PC-3 (cell line): ENCODE data around the gene FAM83G. TPM values are rescaled to one million over a fixed set of nuclear protein-coding genes. Genes with fewer than 3 reads are reported as not detected.

Experiments used
- ATAC-seq: fragments of 200-7000 bp; cut with Tn5 transposase; 2 replicates; pipeline ENCODE4 v1.9.1; 2020; ENCODE audit warnings: mild to moderate bottlenecking, moderate library complexity
- BruUV-seq: library from RNA; stranded (reverse); fragments of 400-500 nt; replicated peaks from 2 replicates; lab custom pipeline; 2021; lab: Mats Ljungman, UMichigan
- CTCF ChIA-PET: fragments of 300-600 bp; sonication (Branson Sonifier 250); formaldehyde crosslinking; loops from one replicate; lab custom pipeline; 2022; ENCODE audit warnings: antibody characterized with exemption; lab: Charles Lee
- POLR2A ChIA-PET: fragments of 300-600 bp; sonication (Branson Sonifier 250); formaldehyde crosslinking; loops from one replicate; lab custom pipeline; 2022; ENCODE audit warnings: antibody characterized with exemption; ENCODE audit not compliant: unreplicated experiment; lab: Charles Lee
- DNase-seq: peaks from one replicate; pipeline ENCODE4 v3.0.0-alpha.2; 2015
- H2AFZ ChIP-seq: fragments of 300-600 bp; sonication (generic); 2 replicates; pipeline ENCODE4 v1.6.0; 2016; ENCODE audit warnings: antibody characterized with exemption, low read length
- H3F3A ChIP-seq: fragments of 300-600 bp; sonication (generic); one replicate; pipeline ENCODE4 v1.6.0; 2017; ENCODE audit warnings: antibody characterized with exemption, low read length, control low read depth, mild to moderate bottlenecking; ENCODE audit not compliant: unreplicated experiment
- H3K27ac ChIP-seq: fragments of 300-600 bp; sonication (generic); 2 replicates; pipeline ENCODE4 v1.5.1; 2016; ENCODE audit warnings: mild to moderate bottlenecking, low read length
- H3K27me3 ChIP-seq: fragments of 300-600 bp; sonication (generic); 2 replicates; pipeline ENCODE4 v1.6.1; 2016; ENCODE audit warnings: low read length, mixed read lengths
- H3K36me3 ChIP-seq: fragments of 300-600 bp; sonication (generic); 2 replicates; pipeline ENCODE4 v1.6.1; 2016; ENCODE audit warnings: low read depth, mixed run types, low read length, mixed read lengths
- H3K4me1 ChIP-seq: fragments of 300-600 bp; sonication (generic); 2 replicates; pipeline ENCODE4 v1.5.1; 2016; ENCODE audit warnings: low read length; ENCODE audit not compliant: insufficient read depth
- H3K4me2 ChIP-seq: fragments of 300-600 bp; sonication (generic); 2 replicates; pipeline ENCODE4 v1.6.0; 2016; ENCODE audit warnings: low read length
- H3K4me3 ChIP-seq: fragments of 300-600 bp; sonication (generic); 2 replicates; pipeline ENCODE4 v1.5.1; 2016; ENCODE audit warnings: mild to moderate bottlenecking, low read length, mixed read lengths
- H3K79me2 ChIP-seq: fragments of 300-600 bp; sonication (generic); 2 replicates; pipeline ENCODE4 v1.6.1; 2017; ENCODE audit warnings: low read length, mixed read lengths
- H3K9ac ChIP-seq: fragments of 300-600 bp; sonication (generic); 2 replicates; pipeline ENCODE4 v1.6.0; 2016; ENCODE audit warnings: mild to moderate bottlenecking, low read length
- H3K9me2 ChIP-seq: fragments of 300-600 bp; sonication (generic); replicated peaks from 2 replicates; pipeline ENCODE4 v1.6.1; 2016; ENCODE audit warnings: mixed run types, low read length, mixed read lengths
- H3K9me3 ChIP-seq: fragments of 300-600 bp; sonication (generic); 2 replicates; pipeline ENCODE4 v1.6.1; 2016; ENCODE audit warnings: low read length, mixed read lengths
- H4K20me1 ChIP-seq: fragments of 300-600 bp; sonication (generic); 2 replicates; pipeline ENCODE4 v1.6.1; 2016; ENCODE audit warnings: low read length, mixed read lengths
- CTCF ChIP-seq: fragments of 300-600 bp; sonication (generic); conservative IDR thresholded peaks from 2 replicates; pipeline ENCODE4 v1.5.1; 2017; ENCODE audit warnings: antibody characterized with exemption, low read depth, mild to moderate bottlenecking, low read length
- EZH2 ChIP-seq: fragments of 300-600 bp; sonication (generic); IDR thresholded peaks from one replicate; pipeline ENCODE4 v1.6.1; 2017; ENCODE audit warnings: antibody characterized with exemption, mild to moderate bottlenecking, low read length; ENCODE audit not compliant: unreplicated experiment
- EZH2phosphoT487 ChIP-seq: fragments of 300-600 bp; sonication (generic); IDR thresholded peaks from 2 replicates; pipeline ENCODE4 v1.6.1; 2018; ENCODE audit warnings: mild to moderate bottlenecking, antibody characterized with exemption, low read length, borderline replicate concordance
- intact Hi-C: fragments of 100-400 bp; cut with micrococcal nuclease; formaldehyde crosslinking; loops from 2 replicates; pipeline ENCODE4 v1.9.0; 2023
- total RNA-seq: library from RNA; depleted of rRNA; stranded (reverse); fragments of >200 nt; gene quantifications from 2 replicates; pipeline ENCODE4 v1.2.3, GENCODE V29; 2014

Gene FAM83G
- total RNA-seq, 1 experiment from 2014 or later, result 0.26 TPM

DNA sequence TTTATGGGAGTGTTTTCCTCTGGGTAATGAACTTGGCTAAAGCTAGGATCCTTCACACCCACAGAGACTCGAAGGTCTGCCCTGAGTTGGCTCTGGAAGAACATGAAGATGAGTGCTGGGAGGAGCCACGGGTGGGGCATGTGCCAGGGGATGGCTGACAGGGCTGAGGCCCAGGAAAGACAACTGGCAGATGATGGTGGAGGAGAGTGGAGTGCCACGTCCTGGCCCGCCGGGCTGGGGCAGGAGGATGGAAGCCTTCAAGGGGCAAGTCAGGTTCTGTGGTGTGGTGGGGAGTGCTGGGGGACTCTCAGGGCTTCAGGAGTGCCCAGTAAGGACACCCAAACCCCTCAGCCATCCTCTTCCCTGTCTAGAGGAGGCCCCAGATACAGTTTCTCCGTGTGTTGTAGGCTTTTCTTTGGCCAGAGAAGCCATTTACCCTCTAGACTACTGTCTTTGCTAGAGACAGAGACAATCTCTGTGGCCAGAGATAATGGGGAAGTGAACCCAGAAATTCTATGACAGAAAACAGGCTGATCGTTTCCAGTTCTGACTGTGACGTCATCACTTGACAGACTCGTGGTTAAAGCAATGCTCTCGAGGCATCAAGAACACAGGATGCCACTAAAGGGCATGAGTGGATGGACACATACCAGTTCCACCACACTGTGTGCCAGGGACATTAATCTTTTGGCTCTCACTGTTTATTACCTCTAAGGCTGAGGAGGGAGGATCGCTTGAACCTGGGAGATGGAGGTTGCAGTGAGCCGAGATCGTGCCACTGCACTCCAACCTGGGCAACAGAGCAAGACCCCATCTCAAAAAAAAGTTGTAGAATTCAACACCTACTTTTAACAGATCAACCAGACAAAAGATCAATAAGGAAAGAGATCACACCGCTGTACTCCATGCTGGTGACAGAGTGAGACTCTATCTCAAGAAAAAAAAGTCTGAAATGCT lies 71.2 kb downstream of the FAM83G start:
- TF ChIP-seq EZH2phosphoT487, result no peak
- TF ChIP-seq CTCF, result no peak
- TF ChIP-seq EZH2, result no peak
- ChIA-PET CTCF (no interaction called here), POLR2A (no interaction called here)
- DNase-seq (no peak), ATAC-seq (no peak)
- H3K9me2 ChIP-seq, result no peaks in the 10 kb centered on the region
- no peak overlapping the region for H3K4me3 ChIP-seq
- intact Hi-C loops, result no loop called here
- H3K4me1 ChIP-seq, result peaks cover 4% of the 10 kb centered on the region; the same call in 1 of the 2 replicates
- H3K27ac ChIP-seq, result no peak overlapping the region
- H3K9me3 ChIP-seq, result no peaks in the 10 kb centered on the region
- H3K79me2 ChIP-seq, result no peaks in the 10 kb centered on the region
- no TSS peak for BruUV-seq
- no peak overlapping the region for H3K9ac ChIP-seq
- H2AFZ ChIP-seq, result no peak overlapping the region
- no peaks in the 10 kb centered on the region for H4K20me1 ChIP-seq
- no peaks in the 10 kb centered on the region for H3K27me3 ChIP-seq
- peaks cover 12% of the 10 kb centered on the region; the same call in 1 of the 2 replicates for H3K36me3 ChIP-seq
- no peak overlapping the region for H3K4me2 ChIP-seq
- no peaks in the 10 kb centered on the region for H3F3A ChIP-seq

DNA sequence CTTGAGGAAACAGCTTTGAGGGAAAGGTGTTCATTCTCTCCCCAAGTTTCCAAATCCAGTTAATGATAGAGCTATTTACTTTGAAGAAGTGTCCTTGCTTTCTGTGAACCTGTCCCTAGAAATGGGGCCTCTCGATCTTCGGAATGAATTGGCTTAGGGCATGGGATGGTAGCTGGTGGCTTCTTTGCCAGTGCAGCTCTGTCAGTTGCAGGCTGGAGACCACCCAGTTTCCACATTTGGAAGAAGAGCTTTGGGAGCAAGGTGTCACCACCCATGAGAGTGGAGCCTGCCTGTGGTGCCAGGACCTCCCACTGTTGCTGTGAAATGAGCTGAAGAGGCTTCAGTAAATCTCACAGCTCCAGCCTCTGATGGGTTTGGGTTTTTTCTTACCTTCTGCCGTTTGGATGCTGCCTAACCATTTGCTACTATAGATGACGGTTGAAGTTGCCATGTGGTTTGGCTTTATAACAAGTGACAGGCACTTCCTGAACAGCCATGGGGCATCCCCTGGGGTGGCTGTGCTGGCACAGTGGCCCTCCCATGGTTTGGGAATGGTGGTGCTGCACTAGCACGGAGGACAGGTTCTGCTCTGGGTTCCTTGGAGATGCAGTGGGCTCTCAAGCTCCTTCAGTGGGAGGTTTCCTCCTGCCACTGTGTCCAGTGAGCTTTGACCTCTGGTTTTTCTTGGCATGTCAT lies 72.1 kb downstream of the FAM83G start:
- no peaks in the 10 kb centered on the region for H3K27me3 ChIP-seq
- DNase-seq, result no peak
- BruUV-seq, result TSS peak; percentile 15
- TF ChIP-seq EZH2 (no peak), EZH2phosphoT487 (no peak), CTCF (no peak)
- no peaks in the 10 kb centered on the region for H3K4me1 ChIP-seq
- peaks cover 15% of the 10 kb centered on the region for H3K36me3 ChIP-seq
- no peaks in the 10 kb centered on the region for H3F3A ChIP-seq
- H3K27ac ChIP-seq, result no peak overlapping the region
- POLR2A ChIA-PET, result no interaction called here
- no peak for ATAC-seq
- intact Hi-C loops, result no loop called here
- H3K9me2 ChIP-seq, result no peaks in the 10 kb centered on the region
- no peaks in the 10 kb centered on the region for H3K9me3 ChIP-seq
- H3K9ac ChIP-seq, result no peak overlapping the region
- H2AFZ ChIP-seq, result no peak overlapping the region
- H3K4me3 ChIP-seq, result no peak overlapping the region
- H4K20me1 ChIP-seq, result no peaks in the 10 kb centered on the region
- no peaks in the 10 kb centered on the region for H3K79me2 ChIP-seq
- CTCF ChIA-PET, result no interaction called here
- no peak overlapping the region for H3K4me2 ChIP-seq
